KOPT-K1 (cell line): ENCODE measurements around the gene FHAD1.

ENCODE experiments used
- H3K27ac ChIP-seq: fragments of 200-600 bp; sonication (generic); 2 replicates; pipeline ENCODE4 v1.5.1; 2016; ENCODE audit warnings: antibody characterized with exemption, mild to moderate bottlenecking, low read depth, low read length; ENCODE audit not compliant: poor library complexity, severe bottlenecking
- H3K36me3 ChIP-seq: fragments of 200-600 bp; sonication (generic); 2 replicates; pipeline ENCODE4 v1.5.1; 2017; ENCODE audit warnings: antibody characterized with exemption, mild to moderate bottlenecking, low read length, moderate library complexity; ENCODE audit not compliant: insufficient read depth
- H3K9me3 ChIP-seq: fragments of 200-600 bp; sonication (generic); 2 replicates; pipeline ENCODE4 v1.5.1; 2017; ENCODE audit warnings: antibody characterized with exemption, low read length, mild to moderate bottlenecking; ENCODE audit not compliant: insufficient read depth, poor library complexity, severe bottlenecking

FHAD1 gene

DNA sequence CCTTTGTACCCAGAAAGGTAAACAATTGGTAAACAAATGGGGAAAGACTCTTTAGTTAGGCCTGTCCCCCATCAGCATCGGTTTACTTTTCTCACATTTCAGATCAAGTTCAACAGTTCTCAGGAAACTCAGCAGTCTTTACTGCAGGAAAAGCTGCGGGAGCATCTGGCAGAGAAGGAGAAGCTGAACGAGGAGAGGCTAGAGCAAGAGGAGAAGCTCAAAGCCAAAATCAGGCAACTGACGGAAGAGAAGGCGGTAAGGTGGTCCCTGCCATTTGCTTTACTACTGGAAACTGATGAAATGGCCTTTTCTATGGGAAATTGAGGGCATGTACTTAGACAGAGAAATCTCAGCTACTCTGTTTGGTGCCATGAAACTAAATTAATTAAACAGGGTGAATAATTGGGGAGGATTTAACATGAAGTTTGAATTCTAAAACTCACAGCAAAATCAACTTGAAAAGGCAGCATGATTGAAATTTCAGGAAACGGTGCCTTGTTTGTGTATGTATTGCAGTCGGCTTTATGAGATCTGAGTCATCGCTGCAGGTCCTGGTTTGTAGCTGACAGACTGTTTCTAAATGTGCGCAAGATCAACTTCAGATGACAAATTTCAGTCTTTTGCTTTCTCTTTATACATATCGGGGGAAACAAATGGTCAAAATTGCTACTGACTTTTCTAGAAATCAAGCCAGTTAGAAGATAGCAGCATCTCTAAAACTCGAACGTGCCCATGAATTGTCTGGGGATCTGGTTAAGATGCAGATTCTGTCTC, 94.8 kb downstream of the FHAD1 start:
- Histone ChIP-seq H3K9me3 (no peaks in the 10 kb centered on the region), H3K27ac (no peak overlapping the region), H3K36me3 (no peaks in the 10 kb centered on the region)

GRCh38 chr1:15342408-15342967, 95.5 kb downstream of the FHAD1 start:
- Histone ChIP-seq H3K27ac (no peak overlapping the region), H3K36me3 (no peaks in the 10 kb centered on the region), H3K9me3 (no peaks in the 10 kb centered on the region)

GRCh38 chr1:15343099-15343498, 96.1 kb downstream of the FHAD1 start:
- Histone ChIP-seq H3K27ac (no peak overlapping the region), H3K9me3 (no peaks in the 10 kb centered on the region), H3K36me3 (no peaks in the 10 kb centered on the region)

DNA sequence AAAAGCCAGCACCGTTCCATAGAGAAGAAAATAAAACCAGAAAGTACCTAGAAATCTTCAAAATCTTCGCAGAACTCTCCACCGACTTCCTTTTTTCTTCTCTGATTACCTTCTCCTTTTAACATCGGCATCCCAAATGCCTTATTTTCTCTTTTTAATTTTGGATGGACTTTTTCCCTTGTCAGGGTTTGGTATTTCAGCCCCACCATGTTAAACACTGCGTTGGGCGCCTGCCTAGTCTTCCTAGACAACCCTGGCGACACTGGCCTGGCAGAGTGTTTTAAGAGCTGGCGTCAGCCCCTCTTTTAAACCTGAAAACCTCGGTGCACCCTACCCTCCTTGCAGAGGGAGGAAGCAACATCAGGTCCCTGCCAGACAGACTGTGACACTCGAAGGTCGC, 96.7 kb downstream of the FHAD1 start:
- Histone ChIP-seq H3K9me3 (no peaks in the 10 kb centered on the region), H3K27ac (no peak overlapping the region), H3K36me3 (no peaks in the 10 kb centered on the region)

DNA sequence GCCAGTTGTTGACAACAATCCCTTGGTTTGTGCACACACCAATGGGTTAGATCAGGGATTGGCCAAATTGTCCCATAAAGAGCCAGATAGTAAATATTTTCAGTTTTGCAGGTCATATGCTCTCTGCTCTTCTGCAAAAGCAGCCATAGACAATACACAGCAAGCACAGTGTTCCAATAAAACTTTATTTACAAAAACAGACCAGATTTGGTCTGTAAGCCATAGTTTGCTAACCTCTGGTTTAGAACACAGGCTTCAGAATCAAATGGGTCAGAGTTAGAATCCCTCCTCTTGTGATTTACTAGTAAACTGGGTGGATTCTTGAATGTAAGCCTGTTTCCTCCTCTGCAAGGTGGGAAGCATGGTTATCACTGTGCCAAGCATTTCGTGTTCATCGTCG, 97.4 kb downstream of the FHAD1 start:
- Histone ChIP-seq H3K9me3 (no peaks in the 10 kb centered on the region), H3K36me3 (no peaks in the 10 kb centered on the region), H3K27ac (no peak overlapping the region)

- Histone ChIP-seq H3K9me3 (no peaks in the 10 kb centered on the region), H3K36me3 (no peaks in the 10 kb centered on the region), H3K27ac (no peak overlapping the region)
These were observed 98.0 kb downstream of the FHAD1 start for GRCh38 chr1:15344800-15345704.

DNA sequence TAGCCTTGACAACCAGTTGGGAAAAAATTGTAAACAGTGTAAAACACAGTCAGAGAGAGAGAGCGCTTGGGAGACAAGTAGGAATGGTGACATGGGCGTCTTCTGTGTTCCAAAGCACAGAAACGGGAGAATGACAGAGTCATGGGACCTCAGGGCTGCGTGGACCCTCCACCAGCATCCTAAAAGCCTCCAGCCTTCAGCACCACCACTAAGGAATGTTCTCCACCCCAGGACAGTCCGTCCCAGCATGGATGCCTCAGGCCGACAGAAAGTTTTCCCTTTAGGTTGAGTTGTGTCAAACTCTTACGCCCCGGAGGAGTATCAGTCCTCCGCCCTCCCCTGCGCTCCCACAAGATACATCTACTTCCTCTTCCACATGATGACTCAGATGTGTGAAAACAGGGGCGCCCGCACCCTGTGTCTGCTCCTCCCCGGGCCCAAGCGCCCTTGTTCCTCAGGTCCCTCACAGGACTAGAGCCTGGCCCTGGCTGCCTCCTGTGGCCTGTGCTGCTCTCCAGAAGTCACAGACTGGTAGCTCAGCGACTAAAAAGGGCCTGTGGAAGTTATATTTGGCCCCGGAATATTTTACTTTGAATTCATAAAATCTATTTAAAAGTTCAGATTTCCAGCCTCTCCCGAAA, 98.8 kb downstream of the FHAD1 start:
- H3K9me3 ChIP-seq = no peaks in the 10 kb centered on the region
- no peaks in the 10 kb centered on the region for H3K36me3 ChIP-seq
- no peak overlapping the region for H3K27ac ChIP-seq

- no peaks in the 10 kb centered on the region for H3K36me3 ChIP-seq
- no peak overlapping the region for H3K27ac ChIP-seq
- H3K9me3 ChIP-seq = no peaks in the 10 kb centered on the region
These were observed 99.5 kb downstream of the FHAD1 start for GRCh38 chr1:15346346-15347030.

GRCh38 chr1:15347182-15347581, 100.2 kb downstream of the FHAD1 start:
- H3K27ac ChIP-seq = no peak overlapping the region
- no peaks in the 10 kb centered on the region for H3K36me3 ChIP-seq
- H3K9me3 ChIP-seq = no peaks in the 10 kb centered on the region

GRCh38 chr1:15348648-15349047, 101.6 kb downstream of the FHAD1 start:
- Histone ChIP-seq H3K9me3 (no peaks in the 10 kb centered on the region), H3K36me3 (no peaks in the 10 kb centered on the region), H3K27ac (no peak overlapping the region)

DNA sequence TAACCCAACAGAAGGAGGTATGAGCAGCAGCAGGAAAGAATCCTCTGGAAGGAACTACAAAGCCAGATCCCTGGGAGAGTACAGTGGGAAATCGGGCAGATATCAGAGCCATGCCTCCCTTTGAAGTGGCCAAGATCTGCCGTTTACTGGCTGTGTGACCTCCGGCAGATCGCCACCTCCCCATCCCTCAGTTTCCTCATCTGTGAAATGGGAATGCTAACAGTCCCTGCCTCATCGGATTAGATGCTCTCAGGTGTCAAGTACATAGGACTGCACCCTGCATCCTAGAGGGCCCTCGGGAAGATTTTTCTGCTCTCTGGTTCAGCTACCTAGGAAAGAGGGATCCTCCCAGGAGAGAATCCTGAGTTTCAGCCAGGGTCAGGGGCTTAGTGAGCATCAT, 102.1 kb downstream of the FHAD1 start:
- H3K36me3 ChIP-seq = no peaks in the 10 kb centered on the region
- no peaks in the 10 kb centered on the region for H3K9me3 ChIP-seq
- no peak overlapping the region for H3K27ac ChIP-seq

DNA sequence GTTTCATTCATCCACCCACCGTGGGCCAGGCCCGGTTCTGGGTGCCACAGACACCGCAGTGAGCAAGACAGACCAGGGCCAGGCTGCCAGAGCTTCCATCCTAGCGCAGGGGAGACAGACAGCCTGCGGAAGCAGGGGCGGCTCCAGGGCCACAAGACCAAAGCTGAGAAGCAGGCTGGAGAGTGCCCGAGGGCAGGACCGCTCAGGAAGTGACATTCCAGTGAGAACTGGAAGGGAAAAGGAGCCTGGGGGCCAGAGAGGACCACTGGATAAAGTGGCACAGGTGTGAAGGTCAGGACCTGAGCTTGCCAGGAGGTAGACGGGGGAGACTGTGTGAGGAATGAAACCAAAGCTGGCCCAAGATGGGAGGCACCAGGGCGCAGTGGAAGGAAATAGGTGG, 103.1 kb downstream of the FHAD1 start:
- no peak overlapping the region for H3K27ac ChIP-seq
- no peaks in the 10 kb centered on the region for H3K9me3 ChIP-seq
- H3K36me3 ChIP-seq = no peaks in the 10 kb centered on the region

GRCh38 chr1:15350551-15351200, 103.7 kb downstream of the FHAD1 start:
- Histone ChIP-seq H3K9me3 (no peaks in the 10 kb centered on the region), H3K27ac (no peak overlapping the region), H3K36me3 (no peaks in the 10 kb centered on the region)

DNA sequence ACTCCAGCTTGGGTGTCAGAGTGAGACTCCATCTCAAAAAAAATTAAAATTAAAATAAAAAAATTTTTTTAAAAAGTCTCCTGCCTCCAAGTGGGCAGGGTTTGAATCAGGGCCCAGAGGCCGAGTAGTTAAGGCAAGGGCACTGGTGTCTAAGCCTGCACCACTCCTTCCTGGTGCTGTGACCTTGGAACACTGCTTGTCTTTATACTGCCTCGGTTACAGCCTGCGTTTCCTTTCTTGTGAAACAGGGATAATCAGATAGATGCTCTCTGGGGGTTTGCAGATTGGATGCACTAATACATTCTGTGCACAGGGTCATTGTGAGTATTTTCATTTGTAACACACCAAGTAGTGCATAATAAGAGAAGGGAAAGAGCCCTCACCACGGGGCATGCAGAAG, 104.3 kb downstream of the FHAD1 start:
- Histone ChIP-seq H3K27ac (no peak overlapping the region), H3K36me3 (no peaks in the 10 kb centered on the region), H3K9me3 (no peaks in the 10 kb centered on the region)
